ENCODE measurements around the gene CNOT3. TPM values are rescaled to one million over a fixed set of nuclear protein-coding genes. Genes with fewer than 3 reads are reported as not detected.

The CNOT3 gene
- total RNA-seq, 1 experiment from 2014 or later, result 91.2 TPM

- no peak overlapping the region for H2BK5ac ChIP-seq (ENCODE audit: insufficient read length, low read length)
- no peak for TF ChIP-seq CTCF (conservative IDR thresholded peaks at IDR 0.05)
- Mint-ChIP-seq H3K27me3 (ENCODE audit: low read depth) (peaks cover 38% of the 10 kb centered on the region), H3K27ac (no peak overlapping the region), H3K4me3 (peak overlapping the region in 1 of 2 experiments; percentile 51; a peak in 2 of 5 replicates), H3K36me3 (ENCODE audit: insufficient read depth in 1 of 3, low read depth in 3 of 3) (peaks cover 0 to 2% (median 0%) of the 10 kb centered on the region in 3 experiments; a peak in 2 of 7 replicates), H3K4me1 (peaks cover 7 to 15% of the 10 kb centered on the region in 2 experiments), H3K9me3 (peaks cover 4 to 6% of the 10 kb centered on the region in 2 experiments)
- H3K23me2 ChIP-seq (ENCODE audit: insufficient read length, low read depth, low read length, poor library complexity, severe bottlenecking), result peaks cover 4% of the 10 kb centered on the region
- no peak overlapping the region for H4K8ac ChIP-seq (replicated peaks; ENCODE audit: insufficient read length, low read depth, low read length)
- no peak overlapping the region for H2BK120ac ChIP-seq (ENCODE audit: low read depth, low read length, poor library complexity, severe bottlenecking)
- H3K79me2 ChIP-seq (ENCODE audit: insufficient read depth, low read length), result no peaks in the 10 kb centered on the region
- H3K27me3 ChIP-seq (ENCODE audit: insufficient read depth, low read length), result no peaks in the 10 kb centered on the region; the same call in 1 of the 2 replicates
- H3K18ac ChIP-seq (ENCODE audit: insufficient read length, low read depth, low read length), result no peak overlapping the region
- no peak overlapping the region for H2BK15ac ChIP-seq (ENCODE audit: low read depth, low read length)
- H3K79me1 ChIP-seq (ENCODE audit: insufficient read depth, low read depth, low read length, poor library complexity, severe bottlenecking), result no peaks in the 10 kb centered on the region
- H2AK5ac ChIP-seq (ENCODE audit: insufficient read length, low read length), result no peak overlapping the region
- H4K5ac ChIP-seq (ENCODE audit: insufficient read length, low read depth, low read length), result no peak overlapping the region
- H3K4ac ChIP-seq (ENCODE audit: low read depth, low read length), result no peak overlapping the region
- H4K91ac ChIP-seq (ENCODE audit: insufficient read length, low read depth, low read length), result no peak overlapping the region
- H3K4me2 ChIP-seq (ENCODE audit: insufficient read depth, insufficient read length, low read length), result no peak overlapping the region
- no peak overlapping the region for H3K27ac ChIP-seq (ENCODE audit: insufficient read length, low read depth, low read length)
- no peak for DNase-seq
- no peak overlapping the region for H2BK20ac ChIP-seq (ENCODE audit: low read depth, low read length, poor library complexity, severe bottlenecking)
- no peak overlapping the region for H2AFZ ChIP-seq (ENCODE audit: low read length)
- H3T11ph ChIP-seq (ENCODE audit: low read length), result no peak overlapping the region
- WGBS (ENCODE audit: extremely low coverage, insufficient read length, low lambda C conversion rate), result no CpG with 5 or more reads among the region's 17 CpGs
- H4K20me1 ChIP-seq (ENCODE audit: control insufficient read depth, insufficient read depth, insufficient read length), result no peaks in the 10 kb centered on the region
- H3K9ac ChIP-seq (ENCODE audit: extremely low read depth, insufficient read length, low read length), result no peak overlapping the region
- no peaks in the 10 kb centered on the region for H3K9me3 ChIP-seq (ENCODE audit: control insufficient read depth, low read depth, low read length)
- H3K4me1 ChIP-seq (ENCODE audit: insufficient read depth, low read length), result no peaks in the 10 kb centered on the region
- no peak overlapping the region for H2BK12ac ChIP-seq (ENCODE audit: insufficient read length, low read depth, low read length)
- H3K56ac ChIP-seq (ENCODE audit: insufficient read length, low read depth, low read length), result no peak overlapping the region
- no peak overlapping the region for H3K23ac ChIP-seq (ENCODE audit: insufficient read length, low read depth, low read length)
- H3K14ac ChIP-seq (ENCODE audit: insufficient read depth, low read length), result no peak overlapping the region
These were observed 43.0 kb upstream of the CNOT3 start for GRCh38 chr19:54094426-54095000.

Data from H9 (cell line).